Measurements from ENCODE around the gene THSD7B. TPM values are rescaled to one million over a fixed set of nuclear protein-coding genes. Genes with fewer than 3 reads are reported as not detected.

THSD7B gene
- polyA plus RNA-seq, 1 donor from 2014 or later, result not detected

DNA sequence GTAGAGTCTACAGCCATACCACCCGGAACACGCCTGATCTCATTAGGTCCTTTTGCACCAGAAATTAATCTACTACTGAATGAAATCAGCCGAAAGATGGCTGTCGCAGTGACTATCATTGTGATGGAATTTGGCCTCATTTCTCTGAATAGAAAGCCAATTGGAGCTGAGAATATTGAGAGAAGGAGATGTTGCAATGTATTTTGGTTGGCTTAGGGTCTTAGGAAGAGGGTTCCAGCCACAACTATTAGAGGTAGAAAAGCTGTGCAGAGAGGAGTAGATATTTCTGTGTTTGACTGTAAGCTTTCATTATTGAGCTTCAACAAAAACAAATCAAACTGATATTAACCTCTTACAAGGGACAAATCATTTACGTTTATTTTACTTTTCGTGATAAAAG, 98.1 kb downstream of the THSD7B start:
- H3K4me3 Mint-ChIP-seq, result no peak overlapping the region
- no peaks in the 10 kb centered on the region for H3K36me3 Mint-ChIP-seq
- H3K27ac Mint-ChIP-seq, result no peak overlapping the region
- H3K9me3 Mint-ChIP-seq, result peaks cover 0 to 2% (median 0%) of the 10 kb centered on the region in 3 donors
- H3K27me3 Mint-ChIP-seq, result no peaks in the 10 kb centered on the region
- H3K4me1 Mint-ChIP-seq, result no peaks in the 10 kb centered on the region

- Mint-ChIP-seq H3K27ac (no peak overlapping the region), H3K4me1 (no peaks in the 10 kb centered on the region), H3K36me3 (no peaks in the 10 kb centered on the region), H3K4me3 (no peak overlapping the region), H3K27me3 (no peaks in the 10 kb centered on the region), H3K9me3 (peaks cover 0 to 2% (median 0%) of the 10 kb centered on the region in 3 donors)
Observed at GRCh38 chr2:136863874-136864273, 98.5 kb downstream of the THSD7B start.

DNA sequence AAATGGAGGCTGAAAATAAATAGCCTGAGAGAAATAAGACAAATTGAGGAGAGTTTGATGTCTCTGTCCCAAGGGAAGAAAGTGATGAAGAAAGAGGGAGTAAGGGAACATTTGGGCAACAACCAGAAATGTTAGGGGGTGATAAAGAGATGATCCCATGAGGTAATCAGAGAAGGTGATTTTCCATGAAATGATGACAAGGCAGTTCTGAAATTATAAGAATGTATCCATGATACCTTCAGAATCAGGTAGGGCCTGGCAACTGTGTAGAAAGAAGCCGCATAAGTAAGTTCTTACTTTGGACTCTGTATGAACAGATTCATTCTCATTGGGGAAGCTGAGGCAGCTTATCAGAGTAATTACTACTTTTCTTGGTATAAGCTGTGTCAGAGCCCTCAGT, 106.1 kb downstream of the THSD7B start:
- no peaks in the 10 kb centered on the region for H3K36me3 Mint-ChIP-seq
- H3K4me1 Mint-ChIP-seq, result no peaks in the 10 kb centered on the region
- no peak overlapping the region for H3K4me3 Mint-ChIP-seq
- H3K27me3 Mint-ChIP-seq, result no peaks in the 10 kb centered on the region
- H3K27ac Mint-ChIP-seq, result no peak overlapping the region
- H3K9me3 Mint-ChIP-seq, result no peaks in the 10 kb centered on the region

DNA sequence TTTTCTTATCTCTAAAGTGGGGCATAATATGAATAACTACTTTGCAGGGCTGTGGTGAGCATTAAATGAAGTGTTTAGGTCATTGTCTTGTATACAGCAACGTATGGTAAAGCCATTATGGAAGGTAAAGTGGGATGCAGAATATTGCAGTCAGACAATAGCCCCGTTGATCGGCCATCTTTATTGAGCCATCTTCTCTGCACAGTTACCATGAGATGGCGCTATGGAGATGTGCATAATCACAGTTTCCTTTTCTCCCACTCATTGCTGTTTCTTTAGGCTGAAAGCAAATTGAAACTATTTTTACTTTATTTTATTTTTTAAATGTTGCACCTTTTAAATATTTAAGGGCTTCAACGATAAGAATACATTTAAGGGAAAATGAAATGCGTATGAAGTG, 108.9 kb downstream of the THSD7B start:
- Mint-ChIP-seq H3K4me3 (no peak overlapping the region), H3K27ac (no peak overlapping the region), H3K4me1 (no peaks in the 10 kb centered on the region), H3K9me3 (no peaks in the 10 kb centered on the region), H3K36me3 (no peaks in the 10 kb centered on the region), H3K27me3 (no peaks in the 10 kb centered on the region)

DNA sequence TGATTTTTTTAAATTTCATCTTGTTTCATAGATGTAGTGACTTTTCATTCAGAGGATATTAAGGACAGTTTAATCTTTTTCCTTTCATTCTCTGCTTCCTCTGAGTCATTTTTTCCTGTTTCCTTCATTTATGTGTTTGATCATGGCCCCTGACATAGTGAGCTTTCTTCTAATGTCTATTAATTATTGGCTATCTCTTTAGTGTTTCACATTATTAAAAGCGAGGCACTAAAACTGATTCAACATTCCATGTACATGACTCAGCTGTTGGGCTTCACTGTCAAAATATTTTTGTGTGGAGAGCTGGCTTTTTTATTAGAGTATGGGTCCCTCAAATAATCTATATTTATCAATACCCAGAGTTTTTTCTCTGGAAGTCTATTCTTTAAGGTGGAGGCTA, 125.8 kb downstream of the THSD7B start:
- H3K4me3 Mint-ChIP-seq, result no peak overlapping the region
- no peaks in the 10 kb centered on the region for H3K4me1 Mint-ChIP-seq
- no peaks in the 10 kb centered on the region for H3K27me3 Mint-ChIP-seq
- no peak overlapping the region for H3K27ac Mint-ChIP-seq
- H3K9me3 Mint-ChIP-seq, result peaks cover 3 to 6% (median 4%) of the 10 kb centered on the region in 3 donors
- no peaks in the 10 kb centered on the region for H3K36me3 Mint-ChIP-seq

GRCh38 chr2:136894007-136894634, 128.8 kb downstream of the THSD7B start:
- H3K27ac Mint-ChIP-seq, result no peak overlapping the region
- H3K9me3 Mint-ChIP-seq, result peaks cover 2 to 8% (median 3%) of the 10 kb centered on the region in 3 donors
- no peak overlapping the region for H3K4me3 Mint-ChIP-seq
- no peaks in the 10 kb centered on the region for H3K36me3 Mint-ChIP-seq
- no peaks in the 10 kb centered on the region for H3K27me3 Mint-ChIP-seq
- H3K4me1 Mint-ChIP-seq, result no peaks in the 10 kb centered on the region

DNA sequence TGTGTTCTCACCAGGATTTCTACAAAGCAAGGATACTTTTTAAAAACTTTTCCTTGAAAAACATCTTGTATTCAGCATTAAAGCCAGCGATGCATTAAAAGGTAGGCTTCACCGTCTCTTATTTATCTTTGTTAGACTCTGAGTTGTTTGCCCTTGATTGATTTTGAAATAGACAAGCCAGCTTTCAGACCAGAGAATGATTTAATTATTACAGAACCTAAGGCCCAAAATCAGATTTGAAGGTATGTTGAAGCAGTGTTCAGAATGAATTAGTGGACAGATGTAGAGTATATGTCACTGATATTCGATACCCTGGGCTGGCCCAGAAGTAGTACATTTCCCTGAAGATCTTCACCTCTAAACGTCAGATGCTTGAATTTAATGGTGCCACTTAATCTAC, 136.4 kb downstream of the THSD7B start:
- Mint-ChIP-seq H3K9me3 (peaks cover 3 to 4% (median 4%) of the 10 kb centered on the region in 3 donors), H3K4me3 (no peak overlapping the region), H3K36me3 (no peaks in the 10 kb centered on the region), H3K27me3 (no peaks in the 10 kb centered on the region), H3K27ac (no peak overlapping the region), H3K4me1 (no peaks in the 10 kb centered on the region)

DNA sequence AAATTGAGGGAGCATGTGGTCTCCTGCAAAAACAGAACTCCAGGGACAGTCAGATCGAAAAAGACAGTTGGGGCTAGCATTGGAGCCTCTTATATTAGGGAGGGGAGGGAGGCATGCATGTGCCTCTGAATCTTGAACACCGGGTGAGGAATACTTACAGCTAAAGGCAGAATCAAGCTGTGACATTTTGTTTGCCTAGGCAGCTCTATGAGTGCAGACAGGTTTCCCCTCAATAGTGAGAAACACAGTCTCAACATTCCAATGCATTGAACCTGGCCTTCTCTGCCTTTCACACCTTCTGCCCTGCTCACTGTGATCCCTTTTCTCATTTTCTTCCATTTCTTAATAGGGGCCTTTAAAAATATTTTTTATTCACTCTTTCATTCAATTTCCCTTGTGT, 140.4 kb downstream of the THSD7B start:
- no peaks in the 10 kb centered on the region for H3K27me3 Mint-ChIP-seq
- H3K9me3 Mint-ChIP-seq, result peaks cover 0 to 4% (median 0%) of the 10 kb centered on the region in 3 donors
- H3K36me3 Mint-ChIP-seq, result no peaks in the 10 kb centered on the region
- H3K4me3 Mint-ChIP-seq, result no peak overlapping the region
- no peaks in the 10 kb centered on the region for H3K4me1 Mint-ChIP-seq
- no peak overlapping the region for H3K27ac Mint-ChIP-seq

DNA sequence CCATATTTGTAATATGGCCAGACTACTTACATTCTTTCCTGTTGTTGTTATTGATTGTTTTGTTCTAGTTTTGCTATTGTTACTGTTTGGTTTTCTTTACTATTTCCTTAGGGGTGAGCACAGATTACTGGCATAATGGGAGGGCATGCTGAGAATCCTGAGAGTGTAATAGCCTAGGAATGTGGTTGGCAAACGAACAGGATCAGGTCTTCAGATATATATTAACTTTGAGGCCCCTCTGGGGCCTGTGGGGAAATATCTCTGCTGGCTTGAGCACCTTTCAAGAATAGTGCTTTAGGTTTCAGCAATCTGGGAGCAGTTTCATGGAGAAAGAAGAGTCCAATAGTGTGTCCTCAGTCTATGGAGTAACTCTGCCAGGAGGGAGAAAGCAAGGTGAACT, 144.4 kb downstream of the THSD7B start:
- Mint-ChIP-seq H3K27ac (no peak overlapping the region), H3K36me3 (no peaks in the 10 kb centered on the region), H3K4me3 (no peak overlapping the region), H3K27me3 (no peaks in the 10 kb centered on the region), H3K4me1 (no peaks in the 10 kb centered on the region), H3K9me3 (peaks cover 0 to 4% (median 3%) of the 10 kb centered on the region in 3 donors)

- Mint-ChIP-seq H3K36me3 (peaks cover 1% of the 10 kb centered on the region), H3K4me1 (no peaks in the 10 kb centered on the region), H3K9me3 (peaks cover 0 to 4% (median 4%) of the 10 kb centered on the region in 3 donors)
Observed at GRCh38 chr2:136916131-136916530, 150.8 kb downstream of the THSD7B start.

GRCh38 chr2:136917411-136917881, 152.1 kb downstream of the THSD7B start:
- Mint-ChIP-seq H3K4me1 (no peaks in the 10 kb centered on the region), H3K36me3 (peaks cover 1% of the 10 kb centered on the region), H3K4me3 (no peak overlapping the region), H3K9me3 (peaks cover 0 to 4% (median 4%) of the 10 kb centered on the region in 3 donors), H3K27ac (no peak overlapping the region), H3K27me3 (no peaks in the 10 kb centered on the region)

More at GRCh38 chr2:136916131-136916530, 150.8 kb downstream of the THSD7B start:
- Mint-ChIP-seq H3K4me3 (no peak overlapping the region), H3K27me3 (no peaks in the 10 kb centered on the region), H3K27ac (no peak overlapping the region)

DNA sequence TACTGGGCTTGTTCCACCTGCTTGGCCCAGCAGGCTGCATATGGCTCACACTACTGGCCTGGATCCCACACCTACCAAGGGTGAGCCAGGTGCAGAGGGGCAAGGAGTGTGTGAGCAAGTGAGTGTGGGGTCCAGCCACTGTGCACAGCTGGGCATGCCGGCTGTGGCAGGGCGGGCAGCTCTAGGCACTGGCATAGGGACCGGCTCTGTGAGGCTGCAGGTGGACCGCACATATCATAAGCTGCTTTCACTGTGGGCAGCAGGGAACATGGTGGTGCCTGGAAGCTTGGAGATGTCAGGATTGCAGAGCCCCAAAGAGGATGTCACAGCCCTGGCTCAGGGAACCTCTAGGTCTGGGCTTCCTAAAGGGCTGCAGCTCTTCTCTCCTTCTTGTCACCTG, 154.3 kb downstream of the THSD7B start:
- no peaks in the 10 kb centered on the region for H3K27me3 Mint-ChIP-seq
- H3K4me3 Mint-ChIP-seq, result no peak overlapping the region
- no peak overlapping the region for H3K27ac Mint-ChIP-seq
- peaks cover 0 to 1% (median 0%) of the 10 kb centered on the region in 3 donors for H3K4me1 Mint-ChIP-seq
- peaks cover 0 to 2% (median 0%) of the 10 kb centered on the region in 3 donors for H3K9me3 Mint-ChIP-seq
- H3K36me3 Mint-ChIP-seq, result peaks cover 1% of the 10 kb centered on the region

GRCh38 chr2:136920652-136921333, 155.4 kb downstream of the THSD7B start:
- Mint-ChIP-seq H3K4me3 (no peak overlapping the region), H3K9me3 (peaks cover 0 to 6% (median 1%) of the 10 kb centered on the region in 3 donors), H3K27ac (no peak overlapping the region), H3K36me3 (peaks cover 1% of the 10 kb centered on the region), H3K4me1 (peaks cover 0 to 1% (median 0%) of the 10 kb centered on the region in 3 donors), H3K27me3 (no peaks in the 10 kb centered on the region)

GRCh38 chr2:136927156-136927555, 161.8 kb downstream of the THSD7B start:
- H3K36me3 Mint-ChIP-seq, result peaks cover 5% of the 10 kb centered on the region
- H3K27me3 Mint-ChIP-seq, result no peaks in the 10 kb centered on the region
- no peak overlapping the region for H3K27ac Mint-ChIP-seq
- no peak overlapping the region for H3K4me3 Mint-ChIP-seq
- peaks cover 1 to 6% (median 2%) of the 10 kb centered on the region in 3 donors for H3K9me3 Mint-ChIP-seq
- H3K4me1 Mint-ChIP-seq, result peaks cover 0 to 1% (median 0%) of the 10 kb centered on the region in 3 donors

GRCh38 chr2:136929531-136929930, 164.2 kb downstream of the THSD7B start:
- H3K27ac Mint-ChIP-seq, result no peak overlapping the region
- peaks cover 5% of the 10 kb centered on the region for H3K36me3 Mint-ChIP-seq
- H3K4me1 Mint-ChIP-seq, result no peaks in the 10 kb centered on the region
- H3K27me3 Mint-ChIP-seq, result no peaks in the 10 kb centered on the region
- H3K9me3 Mint-ChIP-seq, result peaks cover 0 to 6% (median 4%) of the 10 kb centered on the region in 3 donors
- H3K4me3 Mint-ChIP-seq, result no peak overlapping the region

GRCh38 chr2:136932700-136933099, 167.4 kb downstream of the THSD7B start:
- no peak overlapping the region for H3K4me3 Mint-ChIP-seq

More at GRCh38 chr2:136932700-136933099, 167.4 kb downstream of the THSD7B start:
- Mint-ChIP-seq H3K27ac (no peak overlapping the region), H3K36me3 (no peaks in the 10 kb centered on the region), H3K9me3 (peaks cover 0 to 5% (median 2%) of the 10 kb centered on the region in 3 donors), H3K27me3 (no peaks in the 10 kb centered on the region), H3K4me1 (peaks cover 0 to 1% (median 0%) of the 10 kb centered on the region in 3 donors)

All from IgD-negative memory B cell (primary cell).